IMR-90 (cell line): ENCODE measurements around the gene TSTD2. TPM values are rescaled to one million over a fixed set of nuclear protein-coding genes. Genes with fewer than 3 reads are reported as not detected.
A peak's percentile ranks its signal among the peaks of the same experiment; 100 is the strongest.

Experiments used
- ATAC-seq: fragments of 200-7000 bp; cut with Tn5 transposase; 2 replicates; pipeline ENCODE4 v1.9.1; 2020; ENCODE audit warnings: low read depth, mild to moderate bottlenecking, moderate library complexity
- BruUV-seq: library from RNA; stranded (reverse); fragments of 400-500 nt; replicated peaks from 2 replicates; lab custom pipeline; 2021; lab: Mats Ljungman, UMichigan
- CTCF ChIA-PET: fragments of 300-600 bp; formaldehyde crosslinking; extraction: SDS; loops from one replicate; lab custom pipeline; 2021; ENCODE audit warnings: antibody characterized with exemption; lab: Yijun Ruan, JAX
- POLR2A ChIA-PET: fragments of 300-600 bp; sonication (Branson Sonifier 250); formaldehyde crosslinking; loops from one replicate; lab custom pipeline; 2022; ENCODE audit warnings: antibody characterized with exemption; ENCODE audit not compliant: unreplicated experiment; lab: Charles Lee
- DNase-seq: peaks from one replicate; pipeline ENCODE4 v3.0.0; 2013
- H2AFZ ChIP-seq: replicated peaks from 2 replicates; pipeline ENCODE3; 2013; ENCODE audit warnings: low read length, mild to moderate bottlenecking; ENCODE audit not compliant: poor library complexity
- H2AK5ac ChIP-seq: 2 replicates; pipeline ENCODE4 v1.6.1; 2013; ENCODE audit warnings: low read depth, low read length, inconsistent platforms
- H2AK9ac ChIP-seq: replicated peaks from 2 replicates; pipeline ENCODE3; 2013; ENCODE audit warnings: mild to moderate bottlenecking, low read depth, low read length, moderate library complexity; ENCODE audit not compliant: poor library complexity
- H2BK120ac ChIP-seq: 2 replicates; pipeline ENCODE4 v1.6.1; 2013; ENCODE audit warnings: low read depth, low read length, inconsistent platforms
- H2BK15ac ChIP-seq: 3 replicates; pipeline ENCODE4 v1.6.1; 2013; ENCODE audit warnings: low read depth, low read length, inconsistent platforms
- H2BK20ac ChIP-seq: 2 replicates; pipeline ENCODE4 v1.6.1; 2013; ENCODE audit warnings: low read depth, mild to moderate bottlenecking, inconsistent platforms, low read length, moderate library complexity
- H2BK5ac ChIP-seq: 2 replicates; pipeline ENCODE4 v1.6.1; 2013; ENCODE audit warnings: mild to moderate bottlenecking, low read depth, low read length, inconsistent platforms; ENCODE audit not compliant: poor library complexity, severe bottlenecking
- H3K14ac ChIP-seq: replicated peaks from 2 replicates; pipeline ENCODE4 v1.6.1; 2013; ENCODE audit warnings: low read depth, low read length, inconsistent platforms
- H3K18ac ChIP-seq: 2 replicates; pipeline ENCODE4 v1.6.1; 2013; ENCODE audit warnings: low read depth, low read length, control low read depth
- H3K23ac ChIP-seq: 2 replicates; pipeline ENCODE4 v1.6.1; 2013; ENCODE audit warnings: low read depth, low read length, inconsistent platforms
- H3K27ac ChIP-seq: 2 replicates; pipeline ENCODE4 v1.5.1; 2013; ENCODE audit warnings: mild to moderate bottlenecking, control low read depth, low read length; ENCODE audit not compliant: insufficient read depth
- H3K27me3 ChIP-seq: 2 replicates; pipeline ENCODE4 v1.6.1; 2013; ENCODE audit warnings: low read length; ENCODE audit not compliant: control insufficient read depth, insufficient read depth
- H3K36me3 ChIP-seq: 2 replicates; pipeline ENCODE4 v1.6.1; 2013; ENCODE audit warnings: low read length, mixed read lengths; ENCODE audit not compliant: control insufficient read depth, insufficient read depth
- H3K4ac ChIP-seq: 2 replicates; pipeline ENCODE4 v1.6.1; 2013; ENCODE audit warnings: low read depth, low read length, inconsistent platforms
- H3K4me1 ChIP-seq: 2 replicates; pipeline ENCODE4 v1.6.1; 2013; ENCODE audit warnings: low read length, mixed read lengths; ENCODE audit not compliant: control insufficient read depth, insufficient read depth
- H3K4me2 ChIP-seq: 2 replicates; pipeline ENCODE4 v1.6.1; 2013; ENCODE audit warnings: low read depth, mild to moderate bottlenecking, control low read depth, low read length, moderate library complexity
- H3K4me3 ChIP-seq: 2 replicates; pipeline ENCODE4 v1.5.1; 2013; ENCODE audit warnings: low read depth, mild to moderate bottlenecking, control low read depth, low read length, moderate library complexity; ENCODE audit not compliant: insufficient read depth
- H3K56ac ChIP-seq: 2 replicates; pipeline ENCODE4 v1.6.1; 2013; ENCODE audit warnings: low read length, inconsistent platforms; ENCODE audit not compliant: insufficient read depth; ENCODE audit errors: extremely low read depth
- H3K79me1 ChIP-seq, 2 experiments: 2 replicates each; pipeline ENCODE4 v1.6.1; 2013; ENCODE audit warnings: low read length in 2 of 2, inconsistent platforms in 1 of 2, low read depth in 1 of 2
- H3K9ac ChIP-seq: 2 replicates; pipeline ENCODE4 v1.6.1; 2013; ENCODE audit warnings: low read depth, low read length, control low read depth
- H3K9me1 ChIP-seq: 2 replicates; pipeline ENCODE4 v1.6.1; 2013; ENCODE audit warnings: low read length, inconsistent platforms; ENCODE audit not compliant: insufficient read depth
- H3K9me3 ChIP-seq: 2 replicates; pipeline ENCODE4 v1.6.1; 2013; ENCODE audit warnings: low read length; ENCODE audit not compliant: control insufficient read depth, insufficient read depth
- H4K20me1 ChIP-seq: 2 replicates; pipeline ENCODE4 v1.6.1; 2013; ENCODE audit warnings: low read length, inconsistent platforms; ENCODE audit not compliant: insufficient read depth
- H4K5ac ChIP-seq: 2 replicates; pipeline ENCODE4 v1.6.1; 2013; ENCODE audit warnings: mild to moderate bottlenecking, low read depth, low read length, control low read depth
- H4K8ac ChIP-seq, 2 experiments: 2 replicates each; pipeline ENCODE4 v1.6.1; 2013; ENCODE audit warnings: low read depth in 2 of 2, low read length in 2 of 2, control low read depth in 1 of 2, inconsistent platforms in 1 of 2
- H4K91ac ChIP-seq: 2 replicates; pipeline ENCODE4 v1.6.1; 2013; ENCODE audit warnings: low read depth, low read length, inconsistent platforms; ENCODE audit not compliant: insufficient read depth
- BHLHE40 ChIP-seq: fragments of 150-350 bp; IDR thresholded peaks from 2 replicates; pipeline ENCODE4 v1.6.1; 2016; ENCODE audit warnings: mild to moderate bottlenecking, low read depth, low read length
- CEBPB ChIP-seq: IDR thresholded peaks from 2 replicates; pipeline ENCODE4 v1.6.1; 2012; ENCODE audit warnings: low read depth, low read length, improper control_type of control experiment
- CHD1 ChIP-seq: IDR thresholded peaks from 2 replicates; pipeline ENCODE4 v1.6.1; 2012; ENCODE audit warnings: low read depth, low read length, improper control_type of control experiment
- CTCF ChIP-seq: conservative IDR thresholded peaks from 2 replicates; pipeline ENCODE4 v1.5.1; 2012; ENCODE audit warnings: mild to moderate bottlenecking, low read depth, low read length, improper control_type of control experiment
- ELK1 ChIP-seq: fragments of 150-350 bp; IDR thresholded peaks from 2 replicates; pipeline ENCODE4 v1.6.1; 2016; ENCODE audit warnings: low read depth, mild to moderate bottlenecking, low read length, moderate library complexity, borderline replicate concordance
- FOS ChIP-seq: fragments of 150-350 bp; IDR thresholded peaks from 2 replicates; pipeline ENCODE4 v1.6.1; 2016; ENCODE audit warnings: low read depth, low read length
- MAFK ChIP-seq: IDR thresholded peaks from 2 replicates; pipeline ENCODE4 v1.6.1; 2012; ENCODE audit warnings: low read depth, low read length, improper control_type of control experiment
- MAZ ChIP-seq: IDR thresholded peaks from 2 replicates; pipeline ENCODE4 v1.6.1; 2012; ENCODE audit warnings: low read depth, mild to moderate bottlenecking, low read length, improper control_type of control experiment, moderate library complexity, borderline replicate concordance
- MXI1 ChIP-seq: IDR thresholded peaks from 2 replicates; pipeline ENCODE4 v1.6.1; 2012; ENCODE audit warnings: low read depth, mild to moderate bottlenecking, low read length, moderate library complexity, borderline replicate concordance
- NFE2L2 ChIP-seq: fragments of 150-350 bp; IDR thresholded peaks from 2 replicates; pipeline ENCODE4 v1.6.1; 2016; ENCODE audit warnings: low read depth, mild to moderate bottlenecking, low read length
- POLR2A ChIP-seq: IDR thresholded peaks from 2 replicates; pipeline ENCODE4 v1.6.1; 2012; ENCODE audit warnings: mild to moderate bottlenecking, low read depth, low read length
- RAD21 ChIP-seq: IDR thresholded peaks from 2 replicates; pipeline ENCODE4 v1.6.1; 2012; ENCODE audit warnings: low read length, improper control_type of control experiment
- RCOR1 ChIP-seq: IDR thresholded peaks from 2 replicates; pipeline ENCODE4 v1.6.1; 2012; ENCODE audit warnings: mild to moderate bottlenecking, low read length, improper control_type of control experiment; ENCODE audit not compliant: insufficient replicate concordance
- RFX5 ChIP-seq: IDR thresholded peaks from 2 replicates; pipeline ENCODE4 v1.8.0; 2012; ENCODE audit warnings: low read depth, mild to moderate bottlenecking, low read length, moderate library complexity
- SMC3 ChIP-seq: fragments of 150-350 bp; IDR thresholded peaks from 2 replicates; pipeline ENCODE4 v1.6.1; 2016; ENCODE audit warnings: low read depth, mild to moderate bottlenecking, antibody characterized with exemption, low read length, moderate library complexity
- USF2 ChIP-seq: fragments of 150-350 bp; IDR thresholded peaks from 2 replicates; pipeline ENCODE4 v1.6.1; 2017; ENCODE audit warnings: mild to moderate bottlenecking, antibody characterized with exemption, low read length, low read depth
- WGBS, 2 experiments: methylation state at CpG; one replicate each; pipeline versions ENCODE4 v1.1.5 to v1.1.7; 2013; ENCODE audit warnings: missing lambda C conversion rate in 2 of 2; ENCODE audit not compliant: insufficient read length in 1 of 2; ENCODE audit errors: extremely low coverage in 2 of 2; 5-methylcytosine and 5-hydroxymethylcytosine counted together
- dilution Hi-C: fragments of 300-500 bp; cut with HindIII; formaldehyde crosslinking; loops from one replicate; pipeline ENCODE4 v1.14.3; 2018; ENCODE audit warnings: low sequenced_read_pairs; ENCODE audit not compliant: unreplicated experiment
- in situ Hi-C: fragments of 300-500 bp; cut with MboI; formaldehyde crosslinking; loops from 3 replicates; pipeline ENCODE4 v1.14.3; 2019; ENCODE audit warnings: low sequenced_read_pairs, inconsistent platforms, mixed read lengths
- intact Hi-C: fragments of 100-400 bp; cut with micrococcal nuclease; formaldehyde crosslinking; loops from 2 replicates; pipeline ENCODE4 v1.10.0; 2022
- polyA plus RNA-seq, 3 experiments: library from polyadenylated mRNA; depleted of rRNA; stranded (reverse); fragments of >200 nt; gene quantifications; 2 replicates each; pipeline ENCODE4 v1.2.3, GENCODE V29; 2012; ENCODE audit warnings: low replicate concordance in 1 of 3
- total RNA-seq: library from RNA; depleted of rRNA; stranded (reverse); fragments of >200 nt; gene quantifications from 2 replicates; pipeline ENCODE4 v1.2.3, GENCODE V29; 2012

The TSTD2 gene
- total and polyA plus RNA-seq, 2 of the 4 experiments (the other 2 are of a cell fraction): 11.2 to 16.3 TPM

GRCh38 chr9:97593960-97594359 lies 39.2 kb downstream of the TSTD2 start:
- Histone ChIP-seq H3K9ac (no peak overlapping the region), H3K36me3 (peaks cover 2% of the 10 kb centered on the region; the same call in 1 of the 2 replicates), H3K79me1 (no peaks in the 10 kb centered on the region), H3K18ac (no peak overlapping the region), H3K4me3 (no peak overlapping the region), H4K20me1 (no peaks in the 10 kb centered on the region), H2BK120ac (no peak overlapping the region), H2BK20ac (no peak overlapping the region), H4K8ac (no peak overlapping the region), H4K91ac (no peak overlapping the region), H3K56ac (no peak overlapping the region), H3K14ac (no peak overlapping the region), H3K4me2 (no peak overlapping the region), H2AFZ (no peak overlapping the region), H3K9me1 (no peaks in the 10 kb centered on the region), H2BK5ac (no peak overlapping the region), H3K4ac (no peak overlapping the region), H2BK15ac (no peak overlapping the region), H2AK5ac (no peak overlapping the region), H2AK9ac (no peak overlapping the region), H3K9me3 (no peaks in the 10 kb centered on the region), H4K5ac (no peak overlapping the region), H3K27ac (no peak overlapping the region), H3K23ac (no peak overlapping the region), H3K4me1 (no peaks in the 10 kb centered on the region; the same call in 1 of the 2 replicates), H3K27me3 (no peaks in the 10 kb centered on the region; the same call in 1 of the 2 replicates)
- in situ Hi-C loops: no loop called here
- dilution Hi-C loops: no loop called here
- ATAC-seq (peak; percentile 49; the same call in 1 of the 2 replicates), DNase-seq (peak; percentile 12)
- TF ChIP-seq CTCF (no peak), RCOR1 (no peak), RAD21 (no peak), MAFK (no peak), MAZ (no peak), BHLHE40 (no peak), FOS (no peak), MXI1 (no peak), USF2 (no peak), RFX5 (no peak), CHD1 (no peak), ELK1 (no peak), NFE2L2 (no peak), CEBPB (no peak), POLR2A (no peak), SMC3 (no peak)
- ChIA-PET CTCF (interaction anchor here (1.2 to 3.7 kb wide), 2 partner anchors 123 to 125 kb away, joined by 4 to 17 read pairs; no protein-coding TSS in a partner anchor), POLR2A (no interaction called here)
- no TSS peak for BruUV-seq
- intact Hi-C loops: no loop called here
- 88% methylated on average over 3 of the region's 4 CpGs; no CpG with 5 or more reads in 1 of the 2 experiments for WGBS, 2 experiments
